Measurements from ENCODE around the gene KIF13A.

KIF13A gene

DNA sequence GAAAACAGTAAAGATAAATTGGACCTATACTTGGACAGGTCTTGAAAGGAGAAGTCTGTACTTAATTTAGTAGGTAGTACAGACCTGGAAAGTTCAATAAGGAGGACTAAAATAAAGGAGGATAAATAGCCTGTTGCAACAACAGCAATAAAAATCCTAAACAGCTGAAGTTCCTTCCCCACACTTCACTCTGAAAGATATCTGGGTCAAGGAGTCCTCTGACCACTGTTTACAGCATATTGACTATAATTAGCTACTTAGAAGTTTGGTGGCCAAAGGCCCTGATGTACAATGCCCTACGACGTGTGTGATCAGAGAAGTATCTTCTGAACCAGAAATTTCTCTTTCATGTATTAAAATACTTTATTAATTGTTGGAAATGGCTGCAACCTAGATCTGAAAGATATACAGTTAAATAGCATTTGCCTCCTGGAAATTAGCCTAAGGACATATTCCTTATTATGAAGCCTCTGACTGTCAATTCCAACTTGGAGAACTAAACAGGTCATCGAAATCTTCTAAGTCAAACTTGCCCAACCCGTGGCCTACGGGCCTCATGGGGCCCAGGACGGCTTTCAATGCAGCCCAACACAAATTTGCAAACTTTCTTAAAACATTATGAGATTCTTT lies 82.8 kb downstream of the KIF13A start:
- no peak overlapping the region for H3K27ac Mint-ChIP-seq
- H3K27me3 Mint-ChIP-seq (ENCODE audit: low read depth): no peaks in the 10 kb centered on the region
- TF ChIP-seq, protein P1, sequence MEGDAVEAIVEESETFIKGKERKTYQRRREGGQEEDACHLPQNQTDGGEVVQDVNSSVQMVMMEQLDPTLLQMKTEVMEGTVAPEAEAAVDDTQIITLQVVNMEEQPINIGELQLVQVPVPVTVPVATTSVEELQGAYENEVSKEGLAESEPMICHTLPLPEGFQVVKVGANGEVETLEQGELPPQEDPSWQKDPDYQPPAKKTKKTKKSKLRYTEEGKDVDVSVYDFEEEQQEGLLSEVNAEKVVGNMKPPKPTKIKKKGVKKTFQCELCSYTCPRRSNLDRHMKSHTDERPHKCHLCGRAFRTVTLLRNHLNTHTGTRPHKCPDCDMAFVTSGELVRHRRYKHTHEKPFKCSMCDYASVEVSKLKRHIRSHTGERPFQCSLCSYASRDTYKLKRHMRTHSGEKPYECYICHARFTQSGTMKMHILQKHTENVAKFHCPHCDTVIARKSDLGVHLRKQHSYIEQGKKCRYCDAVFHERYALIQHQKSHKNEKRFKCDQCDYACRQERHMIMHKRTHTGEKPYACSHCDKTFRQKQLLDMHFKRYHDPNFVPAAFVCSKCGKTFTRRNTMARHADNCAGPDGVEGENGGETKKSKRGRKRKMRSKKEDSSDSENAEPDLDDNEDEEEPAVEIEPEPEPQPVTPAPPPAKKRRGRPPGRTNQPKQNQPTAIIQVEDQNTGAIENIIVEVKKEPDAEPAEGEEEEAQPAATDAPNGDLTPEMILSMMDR (IDR thresholded peaks at IDR 0.05; ENCODE audit: unreplicated experiment in 3 of 3): no peak
- H3K4me1 Mint-ChIP-seq: peaks cover 17% of the 10 kb centered on the region
- no peak overlapping the region for H3K4me3 Mint-ChIP-seq
- peaks cover 7% of the 10 kb centered on the region for H3K9me3 Mint-ChIP-seq
- peaks cover 12% of the 10 kb centered on the region for H3K36me3 Mint-ChIP-seq (ENCODE audit: low read depth)

DNA sequence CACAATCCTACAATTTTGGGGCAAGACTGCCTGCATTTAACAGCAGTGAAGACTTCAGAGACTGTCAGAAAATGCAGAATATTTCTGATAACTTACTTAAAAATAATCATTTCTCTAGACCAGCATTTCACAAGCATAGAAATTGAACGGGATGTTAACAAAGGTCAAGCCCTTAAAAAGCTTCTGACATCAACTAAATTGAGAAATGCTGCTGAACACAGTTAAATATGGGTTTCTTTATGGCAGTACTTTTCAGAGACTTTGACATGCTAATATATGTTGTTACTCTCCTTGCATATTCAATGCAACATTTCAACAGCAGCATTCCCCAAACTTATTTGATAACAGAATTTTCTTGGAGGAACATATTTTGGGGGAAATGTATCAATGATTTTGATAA lies 84.5 kb downstream of the KIF13A start:
- no peak overlapping the region for H3K4me3 Mint-ChIP-seq
- TF ChIP-seq, protein P1 (IDR thresholded peaks at IDR 0.05; ENCODE audit: unreplicated experiment in 3 of 3): no peak
- no peak overlapping the region for H3K27ac Mint-ChIP-seq
- peaks cover 17% of the 10 kb centered on the region for H3K4me1 Mint-ChIP-seq
- peaks cover 22% of the 10 kb centered on the region for H3K36me3 Mint-ChIP-seq (ENCODE audit: low read depth)
- no peaks in the 10 kb centered on the region for H3K27me3 Mint-ChIP-seq (ENCODE audit: low read depth)
- H3K9me3 Mint-ChIP-seq: peaks cover 10% of the 10 kb centered on the region

DNA sequence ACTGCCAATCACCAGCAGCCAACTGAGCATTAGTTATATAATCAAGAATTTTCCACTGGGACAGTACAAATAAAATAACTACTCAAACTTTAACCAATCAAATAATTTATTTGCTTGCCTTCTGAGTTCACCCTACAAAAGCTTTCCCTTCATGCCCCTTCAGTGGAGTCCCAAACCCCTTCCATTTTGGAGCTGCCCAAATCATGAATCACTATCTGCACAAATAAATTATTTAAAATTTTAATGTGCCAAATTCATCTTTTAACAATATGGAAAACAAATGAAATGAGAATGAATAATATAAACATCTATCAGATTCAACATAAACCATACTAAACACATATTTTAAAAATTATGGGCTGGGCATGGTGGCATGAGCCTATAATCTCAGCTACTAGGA lies 85.9 kb downstream of the KIF13A start:
- Mint-ChIP-seq H3K36me3 (ENCODE audit: low read depth) (peaks cover 29% of the 10 kb centered on the region), H3K4me1 (peaks cover 12% of the 10 kb centered on the region), H3K27ac (no peak overlapping the region), H3K9me3 (peaks cover 25% of the 10 kb centered on the region), H3K27me3 (ENCODE audit: low read depth) (no peaks in the 10 kb centered on the region), H3K4me3 (no peak overlapping the region)
- TF ChIP-seq, protein P1 (IDR thresholded peaks at IDR 0.05; ENCODE audit: unreplicated experiment in 3 of 3): no peak

DNA sequence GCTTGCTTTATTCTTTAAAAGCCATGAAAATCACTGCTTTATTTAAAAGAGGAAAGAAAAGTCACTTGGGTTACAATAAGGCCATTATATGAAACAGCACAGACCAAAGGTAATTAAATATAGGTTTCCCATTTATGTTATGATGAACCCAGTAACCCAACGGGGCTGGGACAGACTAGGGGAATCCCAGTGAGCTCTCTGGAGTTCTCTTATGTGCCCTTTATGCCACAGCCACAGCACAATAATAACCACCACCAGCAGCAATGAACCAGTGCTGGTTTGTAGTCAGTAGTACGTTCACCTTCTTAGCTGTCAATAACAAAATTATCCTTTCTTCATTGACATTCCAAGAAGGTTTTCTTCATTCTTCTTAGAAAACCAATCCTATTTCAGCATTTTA lies 87.4 kb downstream of the KIF13A start:
- Mint-ChIP-seq H3K27me3 (ENCODE audit: low read depth) (no peaks in the 10 kb centered on the region), H3K4me3 (no peak overlapping the region), H3K36me3 (ENCODE audit: low read depth) (peaks cover 44% of the 10 kb centered on the region), H3K27ac (no peak overlapping the region), H3K4me1 (peaks cover 5% of the 10 kb centered on the region), H3K9me3 (peaks cover 40% of the 10 kb centered on the region)
- TF ChIP-seq, protein P1 (IDR thresholded peaks at IDR 0.05; ENCODE audit: unreplicated experiment in 3 of 3): no peak

DNA sequence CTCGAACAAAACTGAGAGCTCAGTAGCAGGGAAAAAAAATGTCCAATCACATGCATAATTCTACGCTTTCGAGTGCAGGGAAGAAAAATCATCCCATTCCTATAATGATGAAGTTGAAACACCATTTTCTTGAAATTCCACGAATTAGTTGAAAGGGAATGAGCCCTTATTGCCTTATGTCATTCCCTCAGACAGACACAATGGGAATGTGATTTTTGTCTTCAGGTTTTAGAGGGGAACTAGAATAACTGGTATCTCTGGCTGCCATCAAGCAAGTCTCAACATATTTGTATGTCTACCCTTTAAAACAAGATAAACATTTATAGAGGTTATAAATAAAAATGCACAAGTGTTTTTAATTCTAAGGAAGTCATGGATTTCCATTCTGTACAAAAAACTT lies 87.9 kb downstream of the KIF13A start:
- H3K9me3 Mint-ChIP-seq: peaks cover 45% of the 10 kb centered on the region
- peaks cover 49% of the 10 kb centered on the region for H3K36me3 Mint-ChIP-seq (ENCODE audit: low read depth)
- H3K4me3 Mint-ChIP-seq: no peak overlapping the region
- H3K4me1 Mint-ChIP-seq: peaks cover 5% of the 10 kb centered on the region
- TF ChIP-seq, protein P1 (IDR thresholded peaks at IDR 0.05; ENCODE audit: unreplicated experiment in 3 of 3): no peak
- H3K27ac Mint-ChIP-seq: no peak overlapping the region
- H3K27me3 Mint-ChIP-seq (ENCODE audit: low read depth): no peaks in the 10 kb centered on the region

DNA sequence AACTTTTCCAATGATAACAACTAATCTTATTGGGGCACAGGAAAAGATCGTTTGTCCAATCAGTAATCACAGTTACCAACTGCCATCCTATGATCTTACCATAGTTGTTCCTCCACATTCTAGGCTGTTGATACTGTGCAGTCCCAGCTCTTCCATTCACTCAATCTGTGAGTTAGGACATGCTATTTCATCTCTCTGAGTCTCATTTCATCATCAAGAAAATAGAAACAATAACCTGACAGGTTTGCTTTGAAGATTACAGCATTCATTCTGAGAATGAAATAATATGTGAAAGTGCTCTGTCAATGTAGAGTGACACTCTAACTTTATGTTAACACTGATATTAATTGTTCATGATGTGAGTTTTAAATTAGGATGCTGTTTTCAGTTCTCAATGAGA lies 89.8 kb downstream of the KIF13A start:
- no peak overlapping the region for H3K4me3 Mint-ChIP-seq
- peaks cover 54% of the 10 kb centered on the region for H3K9me3 Mint-ChIP-seq
- no peak overlapping the region for H3K27ac Mint-ChIP-seq
- H3K4me1 Mint-ChIP-seq: no peaks in the 10 kb centered on the region
- no peaks in the 10 kb centered on the region for H3K27me3 Mint-ChIP-seq (ENCODE audit: low read depth)
- peaks cover 66% of the 10 kb centered on the region for H3K36me3 Mint-ChIP-seq (ENCODE audit: low read depth)
- TF ChIP-seq, protein P1 (IDR thresholded peaks at IDR 0.05; ENCODE audit: unreplicated experiment in 3 of 3): no peak

Data from nephron (organoid).